Measurements from ENCODE around the gene CERS6. TPM values are rescaled to one million over a fixed set of nuclear protein-coding genes. Genes with fewer than 3 reads are reported as not detected.

CERS6 gene
- total RNA-seq, 1 experiment from 2014 or later = 8.3 TPM

DNA sequence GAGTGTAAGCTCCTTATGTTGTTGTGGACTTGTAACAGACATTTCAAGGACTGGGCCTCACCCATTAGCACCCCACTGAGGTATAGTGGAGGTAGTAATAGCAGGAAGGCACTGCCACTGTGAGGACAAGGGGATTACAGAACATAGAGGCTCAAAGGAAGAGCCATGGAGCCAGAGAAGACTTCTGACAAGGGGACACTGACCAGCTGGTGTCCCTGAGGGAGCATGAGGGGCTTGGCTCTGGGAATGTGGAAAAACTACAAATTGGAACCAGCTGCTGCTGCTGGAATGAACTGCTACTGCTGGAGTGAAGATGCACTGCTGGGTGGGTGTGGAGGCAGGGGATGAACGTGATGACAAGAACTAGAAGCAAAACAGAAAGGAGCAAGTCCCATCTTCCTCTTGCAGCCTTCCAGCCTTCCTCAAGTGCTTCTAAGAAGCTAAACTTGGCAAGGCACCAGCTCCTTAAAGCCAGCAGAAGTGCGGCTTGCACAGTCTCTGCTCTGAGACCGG, 179.0 kb downstream of the CERS6 start:
- no peak for DNase-seq
- H2AFZ ChIP-seq = no peak overlapping the region
- no peaks in the 10 kb centered on the region for H3K9me2 ChIP-seq (ENCODE audit: insufficient read depth)
- no peak overlapping the region for H3K4me2 ChIP-seq
- ChIA-PET POLR2A (ENCODE audit: unreplicated experiment) (no interaction called here), CTCF (no interaction called here)
- TF ChIP-seq EZH2 (IDR thresholded peaks at IDR 0.05; ENCODE audit: low read depth) = no peak
- TF ChIP-seq, protein P1, sequence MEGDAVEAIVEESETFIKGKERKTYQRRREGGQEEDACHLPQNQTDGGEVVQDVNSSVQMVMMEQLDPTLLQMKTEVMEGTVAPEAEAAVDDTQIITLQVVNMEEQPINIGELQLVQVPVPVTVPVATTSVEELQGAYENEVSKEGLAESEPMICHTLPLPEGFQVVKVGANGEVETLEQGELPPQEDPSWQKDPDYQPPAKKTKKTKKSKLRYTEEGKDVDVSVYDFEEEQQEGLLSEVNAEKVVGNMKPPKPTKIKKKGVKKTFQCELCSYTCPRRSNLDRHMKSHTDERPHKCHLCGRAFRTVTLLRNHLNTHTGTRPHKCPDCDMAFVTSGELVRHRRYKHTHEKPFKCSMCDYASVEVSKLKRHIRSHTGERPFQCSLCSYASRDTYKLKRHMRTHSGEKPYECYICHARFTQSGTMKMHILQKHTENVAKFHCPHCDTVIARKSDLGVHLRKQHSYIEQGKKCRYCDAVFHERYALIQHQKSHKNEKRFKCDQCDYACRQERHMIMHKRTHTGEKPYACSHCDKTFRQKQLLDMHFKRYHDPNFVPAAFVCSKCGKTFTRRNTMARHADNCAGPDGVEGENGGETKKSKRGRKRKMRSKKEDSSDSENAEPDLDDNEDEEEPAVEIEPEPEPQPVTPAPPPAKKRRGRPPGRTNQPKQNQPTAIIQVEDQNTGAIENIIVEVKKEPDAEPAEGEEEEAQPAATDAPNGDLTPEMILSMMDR (conservative IDR thresholded peaks at IDR 0.05) = no peak
- H3K9me3 ChIP-seq (ENCODE audit: insufficient read depth, low read depth) = no peaks in the 10 kb centered on the region
- no peaks in the 10 kb centered on the region for H3K36me3 ChIP-seq (ENCODE audit: low read depth)
- no peaks in the 10 kb centered on the region; the same call in 1 of the 2 replicates for H4K20me1 ChIP-seq (ENCODE audit: insufficient read depth)
- intact Hi-C loops (cut with micrococcal nuclease; ENCODE audit: unreplicated experiment) = no loop called here
- no peaks in the 10 kb centered on the region for H3K79me2 ChIP-seq (ENCODE audit: low read depth)
- no peak overlapping the region for H3K27ac ChIP-seq
- H3K27me3 ChIP-seq (ENCODE audit: insufficient read depth, low read depth) = no peaks in the 10 kb centered on the region
- H3K4me1 ChIP-seq (replicated peaks; ENCODE audit: insufficient read depth) = no peaks in the 10 kb centered on the region
- no peak overlapping the region for H3K4me3 ChIP-seq
- BruUV-seq (replicated peaks) = no TSS peak
- H3F3A ChIP-seq (ENCODE audit: insufficient read depth, low read depth) = no peaks in the 10 kb centered on the region

DNA sequence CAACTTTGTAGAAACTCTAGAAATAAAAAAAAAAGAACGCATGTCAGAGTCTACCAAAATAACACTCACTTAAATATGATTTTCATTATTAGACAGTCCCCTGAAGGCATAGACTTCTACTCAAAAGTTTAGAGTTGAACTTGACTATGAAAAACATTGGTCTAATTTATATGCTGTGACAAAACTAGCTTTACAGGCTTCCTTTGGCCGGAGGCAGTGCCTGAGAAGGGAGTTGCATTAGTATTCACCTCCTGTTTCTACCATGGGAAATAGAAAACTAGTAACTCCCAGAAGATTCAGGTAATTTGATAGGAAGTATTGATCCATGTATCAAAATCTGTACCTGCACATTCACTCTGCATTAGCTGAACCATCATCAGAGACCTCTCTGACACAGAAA, 182.9 kb downstream of the CERS6 start:
- H3K4me3 ChIP-seq = no peak overlapping the region
- H3K79me2 ChIP-seq (ENCODE audit: low read depth) = no peaks in the 10 kb centered on the region
- no peak overlapping the region for H2AFZ ChIP-seq
- no peaks in the 10 kb centered on the region for H3K4me1 ChIP-seq (replicated peaks; ENCODE audit: insufficient read depth)
- H3K27me3 ChIP-seq (ENCODE audit: insufficient read depth, low read depth) = no peaks in the 10 kb centered on the region
- no peak overlapping the region for H3K27ac ChIP-seq
- H3K4me2 ChIP-seq = no peak overlapping the region
- no TSS peak for BruUV-seq (replicated peaks)
- TF ChIP-seq EZH2 (IDR thresholded peaks at IDR 0.05; ENCODE audit: low read depth) = no peak
- no peaks in the 10 kb centered on the region for H3K9me3 ChIP-seq (ENCODE audit: insufficient read depth, low read depth)
- no peak for DNase-seq
- no peaks in the 10 kb centered on the region for H3K36me3 ChIP-seq (ENCODE audit: low read depth)
- ChIA-PET CTCF (no interaction called here), POLR2A (ENCODE audit: unreplicated experiment) (no interaction called here)
- no peaks in the 10 kb centered on the region for H3F3A ChIP-seq (ENCODE audit: insufficient read depth, low read depth)
- intact Hi-C loops (cut with micrococcal nuclease; ENCODE audit: unreplicated experiment) = no loop called here
- H4K20me1 ChIP-seq (ENCODE audit: insufficient read depth) = no peaks in the 10 kb centered on the region; the same call in 1 of the 2 replicates
- no peaks in the 10 kb centered on the region for H3K9me2 ChIP-seq (ENCODE audit: insufficient read depth)

DNA sequence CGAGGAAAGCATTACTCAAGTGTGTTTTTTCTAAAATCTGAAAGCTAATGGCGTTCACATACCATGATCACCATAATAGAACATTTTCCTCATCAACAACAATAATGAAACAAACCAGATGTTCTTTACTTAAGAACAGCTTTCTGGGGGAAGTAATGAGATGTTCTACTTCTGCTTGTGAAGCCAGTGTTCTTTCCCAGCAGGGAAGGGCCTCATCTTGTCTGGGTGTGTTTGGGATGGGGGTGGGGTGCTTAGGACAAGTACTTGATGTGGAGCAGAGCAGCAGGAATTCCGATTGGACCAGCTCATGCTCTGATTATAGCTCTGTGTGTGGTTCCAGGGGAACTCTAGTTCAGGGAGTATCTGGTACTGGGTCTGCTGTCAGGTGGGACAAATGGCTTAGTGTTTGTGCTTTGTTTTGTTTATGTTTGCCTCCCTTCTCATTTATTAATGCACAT, 183.4 kb downstream of the CERS6 start:
- Histone ChIP-seq H3K27me3 (ENCODE audit: insufficient read depth, low read depth) (no peaks in the 10 kb centered on the region), H3K9me3 (ENCODE audit: insufficient read depth, low read depth) (no peaks in the 10 kb centered on the region), H4K20me1 (ENCODE audit: insufficient read depth) (no peaks in the 10 kb centered on the region; the same call in 1 of the 2 replicates), H3K4me3 (no peak overlapping the region), H3K36me3 (ENCODE audit: low read depth) (no peaks in the 10 kb centered on the region), H3K27ac (no peak overlapping the region), H3K9me2 (ENCODE audit: insufficient read depth) (no peaks in the 10 kb centered on the region), H3K4me2 (no peak overlapping the region), H2AFZ (no peak overlapping the region), H3K79me2 (ENCODE audit: low read depth) (no peaks in the 10 kb centered on the region), H3F3A (ENCODE audit: insufficient read depth, low read depth) (no peaks in the 10 kb centered on the region), H3K4me1 (replicated peaks; ENCODE audit: insufficient read depth) (no peaks in the 10 kb centered on the region)
- ChIA-PET CTCF (no interaction called here), POLR2A (ENCODE audit: unreplicated experiment) (no interaction called here)
- intact Hi-C loops (cut with micrococcal nuclease; ENCODE audit: unreplicated experiment) = no loop called here
- TF ChIP-seq, protein P1 (conservative IDR thresholded peaks at IDR 0.05) = no peak
- TF ChIP-seq EZH2 (IDR thresholded peaks at IDR 0.05; ENCODE audit: low read depth) = no peak
- DNase-seq = no peak
- BruUV-seq (replicated peaks) = no TSS peak

DNA sequence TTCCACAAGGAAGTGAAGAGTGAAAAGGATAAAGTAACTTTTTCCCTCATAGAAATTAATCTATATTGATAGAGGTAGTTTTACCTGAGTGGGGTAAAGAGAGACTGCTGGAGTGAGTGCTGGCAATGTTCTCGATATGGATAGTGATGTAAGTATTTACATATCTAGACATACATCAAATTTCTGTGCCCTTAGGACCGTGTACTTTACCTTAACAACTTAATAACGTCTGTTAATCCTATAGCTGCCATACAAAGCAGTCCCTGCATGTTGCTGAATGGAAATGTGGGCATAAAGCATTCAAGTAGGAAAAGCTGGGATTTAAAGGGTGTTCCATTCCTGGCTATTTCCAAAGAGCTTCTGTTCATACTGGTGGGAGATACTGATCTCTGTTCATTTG, 184.0 kb downstream of the CERS6 start:
- Histone ChIP-seq H3K27me3 (ENCODE audit: insufficient read depth, low read depth) (no peaks in the 10 kb centered on the region), H3K9me2 (ENCODE audit: insufficient read depth) (no peaks in the 10 kb centered on the region), H3K9me3 (ENCODE audit: insufficient read depth, low read depth) (no peaks in the 10 kb centered on the region), H3K27ac (no peak overlapping the region), H2AFZ (no peak overlapping the region), H3F3A (ENCODE audit: insufficient read depth, low read depth) (no peaks in the 10 kb centered on the region), H3K79me2 (ENCODE audit: low read depth) (no peaks in the 10 kb centered on the region), H4K20me1 (ENCODE audit: insufficient read depth) (no peaks in the 10 kb centered on the region; the same call in 1 of the 2 replicates), H3K36me3 (ENCODE audit: low read depth) (no peaks in the 10 kb centered on the region), H3K4me2 (no peak overlapping the region), H3K4me3 (no peak overlapping the region), H3K4me1 (replicated peaks; ENCODE audit: insufficient read depth) (no peaks in the 10 kb centered on the region)
- BruUV-seq (replicated peaks) = no TSS peak
- TF ChIP-seq, protein P1 (conservative IDR thresholded peaks at IDR 0.05) = no peak
- TF ChIP-seq EZH2 (IDR thresholded peaks at IDR 0.05; ENCODE audit: low read depth) = no peak
- no peak for DNase-seq
- ChIA-PET POLR2A (ENCODE audit: unreplicated experiment) (no interaction called here), CTCF (no interaction called here)
- intact Hi-C loops (cut with micrococcal nuclease; ENCODE audit: unreplicated experiment) = no loop called here
